NCI-H2029 treated with DMSO at 0.1 percent for 48 hours (cell line): ENCODE measurements around the gene PRM3.

Experiments used
- DNase-seq: peaks from one replicate; lab custom pipeline; 2025; lab: John Stamatoyannopoulos, UW

The PRM3 gene

GRCh38 chr16:11280616-11281522 is 7.4 kb upstream of the PRM3 start, which contains the start of gene PRM1:
PRM1 (minus strand) TSS chr16:11281330; CDS start chr16:11281238, 92 bp downstream.
- DNase-seq, result no peak

- DNase-seq, result no peak
Measured at GRCh38 chr16:11278681-11279628, 5.5 kb upstream of the PRM3 start.

GRCh38 chr16:11277607-11278337 is 4.3 kb upstream of the PRM3 start:
- no peak for DNase-seq

GRCh38 chr16:11276896-11277593 is 3.6 kb upstream of the PRM3 start:
- no peak for DNase-seq

GRCh38 chr16:11276143-11276895 is 2.9 kb upstream of the PRM3 start, which contains the start of gene PRM2:
PRM2 (minus strand) TSS chr16:11276480; CDS start chr16:11276370, 110 bp downstream.
- no peak for DNase-seq

GRCh38 chr16:11274964-11275363 is 1.5 kb upstream of the PRM3 start:
- DNase-seq, result no peak

GRCh38 chr16:11273721-11274324 is 394 bp upstream of the PRM3 start:
- DNase-seq, result no peak

- no peak for DNase-seq
Measured at GRCh38 chr16:11272484-11272883, 945 bp downstream of the PRM3 start.

- DNase-seq, result no peak
Measured at GRCh38 chr16:11271610-11272009, 1.8 kb downstream of the PRM3 start.

- DNase-seq, result no peak
Measured at GRCh38 chr16:11270602-11271162, 2.7 kb downstream of the PRM3 start.

GRCh38 chr16:11268921-11269375 is 4.5 kb downstream of the PRM3 start, which contains the start of gene TNP2:
TNP2 (minus strand) TSS chr16:11269325; CDS start chr16:11269262, 63 bp downstream.
- DNase-seq, result no peak

GRCh38 chr16:11265124-11265523 is 8.3 kb downstream of the PRM3 start:
- DNase-seq, result no peak

- no peak for DNase-seq
Measured at GRCh38 chr16:11264155-11264832, 9.1 kb downstream of the PRM3 start.

GRCh38 chr16:11263737-11264136 is 9.7 kb downstream of the PRM3 start:
- no peak for DNase-seq

GRCh38 chr16:11262915-11263314 is 10.5 kb downstream of the PRM3 start:
- no peak for DNase-seq

- DNase-seq, result no peak
Measured at GRCh38 chr16:11260596-11260966, 12.8 kb downstream of the PRM3 start.

- no peak for DNase-seq
Measured at GRCh38 chr16:11259655-11260595, 13.5 kb downstream of the PRM3 start.
